KG1 (cell line): ENCODE measurements around the gene FSTL1.

Source experiments
- DNase-seq: peaks from one replicate; lab custom pipeline; 2025; lab: John Stamatoyannopoulos, UW

Gene FSTL1

GRCh38 chr3:120440001-120440703 is 10.6 kb downstream of the FSTL1 start:
- DNase-seq, result no peak

- DNase-seq, result no peak
Observed at GRCh38 chr3:120438665-120439370, 12.0 kb downstream of the FSTL1 start.

- no peak for DNase-seq
Observed at GRCh38 chr3:120438216-120438615, 12.6 kb downstream of the FSTL1 start.

- DNase-seq, result no peak
Observed at GRCh38 chr3:120437559-120437958, 13.2 kb downstream of the FSTL1 start.

- DNase-seq, result no peak
Observed at GRCh38 chr3:120436523-120437050, 14.2 kb downstream of the FSTL1 start.

GRCh38 chr3:120435621-120436020 is 15.2 kb downstream of the FSTL1 start:
- DNase-seq, result no peak

- DNase-seq, result no peak
Observed at GRCh38 chr3:120433662-120434331, 17.0 kb downstream of the FSTL1 start.

GRCh38 chr3:120432150-120432860 is 18.5 kb downstream of the FSTL1 start:
- no peak for DNase-seq

GRCh38 chr3:120429921-120430361 is 20.9 kb downstream of the FSTL1 start:
- no peak for DNase-seq

- DNase-seq, result no peak
Observed at GRCh38 chr3:120428924-120429323, 21.9 kb downstream of the FSTL1 start.

- DNase-seq, result no peak
Observed at GRCh38 chr3:120427201-120427600, 23.6 kb downstream of the FSTL1 start.

- DNase-seq, result no peak
Observed at GRCh38 chr3:120425572-120426250, 25.1 kb downstream of the FSTL1 start.

- DNase-seq, result no peak
Observed at GRCh38 chr3:120424976-120425570, 25.7 kb downstream of the FSTL1 start.

- DNase-seq, result no peak
Observed at GRCh38 chr3:120424506-120424905, 26.3 kb downstream of the FSTL1 start.

- no peak for DNase-seq
Observed at GRCh38 chr3:120423432-120423831, 27.4 kb downstream of the FSTL1 start.

- no peak for DNase-seq
Observed at GRCh38 chr3:120421926-120422325, 28.9 kb downstream of the FSTL1 start.

- no peak for DNase-seq
Observed at GRCh38 chr3:120420928-120421551, 29.8 kb downstream of the FSTL1 start.

GRCh38 chr3:120420360-120420759 is 30.4 kb downstream of the FSTL1 start:
- DNase-seq, result no peak

GRCh38 chr3:120419797-120420196 is 31.0 kb downstream of the FSTL1 start:
- no peak for DNase-seq

GRCh38 chr3:120418866-120419490 is 31.8 kb downstream of the FSTL1 start:
- DNase-seq, result no peak
